Measurements from ENCODE around the gene ADK. TPM values are rescaled to one million over a fixed set of nuclear protein-coding genes. Genes with fewer than 3 reads are reported as not detected.
"Not testable (repeated sequence)": the region's sequence is repeated elsewhere in the genome, so short reads cannot be mapped to it uniquely, and the experiment has no call there.

ADK gene
- total RNA-seq, 1 donor from 2014 or later = 8.4 TPM

DNA sequence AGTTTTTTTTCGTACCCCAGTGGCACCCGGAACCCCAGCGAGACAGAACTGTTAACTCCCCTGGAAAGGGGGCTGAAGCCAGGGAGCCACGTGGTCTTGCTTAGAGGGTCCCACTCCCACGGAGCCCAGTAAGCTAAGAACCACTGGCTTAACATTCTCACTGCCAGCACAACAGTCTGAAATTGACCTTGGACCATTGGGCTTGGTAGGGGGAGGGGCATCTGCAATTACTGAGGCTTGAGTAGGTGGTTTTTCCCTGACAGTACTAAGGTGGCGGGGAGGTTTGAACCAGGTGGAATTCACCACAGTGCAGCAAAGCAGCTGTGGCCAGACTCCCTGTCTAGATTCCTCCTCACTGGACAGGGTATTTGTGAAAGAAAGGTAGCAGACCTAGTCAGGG lies 196.5 kb downstream of the ADK start:
- DNase-seq (ENCODE audit: low spot score) = no peak

DNA sequence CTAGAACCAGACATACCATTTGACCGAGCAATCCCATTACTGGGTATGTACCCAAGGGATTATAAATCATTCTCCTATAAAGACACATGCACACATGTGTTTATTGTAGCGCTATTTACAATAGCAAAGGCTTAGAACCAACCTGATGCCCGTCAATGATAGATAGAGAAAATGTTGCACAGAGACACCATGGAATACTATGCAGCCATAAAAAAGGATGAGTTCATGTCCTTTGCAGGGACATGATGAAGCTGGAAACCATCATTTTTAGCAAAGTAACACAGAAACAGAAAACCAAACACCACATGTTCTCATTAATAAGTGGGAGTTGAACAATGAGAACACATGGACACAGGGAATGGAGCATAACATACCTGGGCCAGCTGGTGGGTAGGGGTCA lies 202.0 kb downstream of the ADK start:
- DNase-seq (ENCODE audit: low spot score) = not testable (repeated sequence)

DNA sequence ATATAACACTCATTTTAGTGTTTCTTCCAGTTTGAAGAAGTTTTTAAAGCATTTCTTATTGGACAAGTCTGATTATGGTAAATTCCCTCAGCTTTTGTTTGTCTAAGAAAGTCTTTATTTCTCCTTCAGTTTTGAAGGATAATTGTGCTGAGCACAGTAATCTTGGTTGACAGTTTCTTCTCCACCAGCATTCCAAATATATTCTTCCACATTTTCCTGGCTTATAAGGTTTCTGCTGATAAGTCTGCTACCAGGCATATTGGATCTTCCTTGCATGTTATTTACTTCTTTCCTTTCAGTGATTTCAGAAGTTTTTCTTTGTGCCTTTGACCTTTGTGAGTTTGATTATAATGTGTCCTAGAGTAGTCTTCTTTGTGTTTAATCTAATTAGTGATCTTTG lies 210.7 kb downstream of the ADK start:
- DNase-seq (ENCODE audit: low spot score) = no peak

GRCh38 chr10:74363727-74364126 lies 212.7 kb downstream of the ADK start:
- no peak for DNase-seq (ENCODE audit: low spot score)

DNA sequence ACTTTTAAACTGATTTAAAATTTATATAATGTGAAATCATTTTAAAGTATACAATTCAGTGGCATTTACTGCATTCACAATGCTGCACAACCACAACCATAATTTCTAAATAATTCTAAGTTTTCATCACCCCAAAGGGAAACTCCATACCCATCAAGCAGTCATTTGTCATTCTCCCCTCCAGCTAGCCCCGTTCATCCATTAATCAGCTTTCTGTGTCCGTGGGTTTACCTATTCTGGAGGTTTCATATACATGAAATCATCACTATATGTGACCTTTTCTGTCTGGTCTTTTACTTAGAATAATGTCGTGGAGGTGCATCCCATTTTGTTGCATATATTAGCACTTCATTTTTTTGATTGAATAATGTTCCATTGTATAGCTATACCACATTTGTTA lies 214.1 kb downstream of the ADK start:
- no peak for DNase-seq (ENCODE audit: low spot score)

- DNase-seq (ENCODE audit: low spot score) = no peak
Observed at GRCh38 chr10:74371696-74372095, 220.7 kb downstream of the ADK start.

DNA sequence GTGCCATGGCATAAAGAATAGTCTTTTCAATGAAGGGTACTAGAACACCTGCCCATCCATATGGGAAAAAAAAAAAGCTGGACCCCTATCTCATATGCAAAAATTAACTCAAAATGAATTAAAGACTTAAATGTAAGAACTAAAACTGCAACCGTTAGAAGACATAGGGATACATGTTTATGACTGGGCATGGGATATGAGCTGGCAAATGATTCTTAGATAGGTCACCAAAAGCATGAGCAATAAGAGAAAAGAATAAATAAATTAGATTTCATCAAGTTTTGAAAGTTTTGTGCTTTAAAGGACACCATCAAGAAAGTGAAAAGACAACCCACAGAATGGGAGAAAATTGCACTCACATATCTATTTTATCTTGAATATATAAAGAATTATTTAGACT lies 222.0 kb downstream of the ADK start:
- no peak for DNase-seq (ENCODE audit: low spot score)

DNA sequence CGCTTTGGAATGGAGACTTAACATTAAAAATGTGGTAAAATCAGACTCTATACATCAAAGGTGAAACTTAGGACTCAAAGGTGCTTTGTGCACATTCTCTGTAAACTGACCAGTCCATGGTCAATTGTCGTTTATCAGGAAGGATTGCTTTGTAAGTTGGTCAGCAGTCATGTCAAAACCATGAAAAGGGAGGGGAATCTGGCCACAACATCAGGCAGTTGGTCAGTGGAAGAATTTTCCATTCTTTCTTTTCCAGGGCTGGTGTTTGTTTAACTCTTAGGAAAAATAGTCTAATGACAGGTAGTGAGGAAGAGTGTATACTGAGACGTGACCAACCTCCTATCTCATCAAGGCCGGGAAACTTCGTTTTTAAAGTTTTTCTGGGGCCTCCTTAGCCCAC lies 226.5 kb downstream of the ADK start:
- DNase-seq (ENCODE audit: low spot score) = no peak

DNA sequence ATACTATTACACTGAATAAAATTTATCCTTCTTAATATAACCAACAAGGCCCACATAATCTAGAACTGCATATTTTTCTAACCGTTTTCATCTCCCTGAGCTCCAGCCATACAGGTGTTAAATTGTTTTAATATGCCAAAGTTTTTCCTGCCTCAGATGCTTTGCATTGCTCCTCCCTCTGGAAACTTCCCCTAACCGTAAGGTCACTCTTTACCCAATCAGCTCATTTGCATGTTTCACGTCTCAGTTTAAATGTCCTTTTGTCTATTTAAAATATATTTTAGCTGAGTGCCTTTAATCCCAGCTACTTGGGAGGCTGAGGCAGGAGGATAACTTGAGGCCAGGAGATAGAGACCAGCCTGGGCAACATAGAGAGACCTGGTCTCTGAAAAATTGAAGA lies 228.5 kb downstream of the ADK start:
- DNase-seq (ENCODE audit: low spot score) = no peak

- DNase-seq (ENCODE audit: low spot score) = no peak
Observed at GRCh38 chr10:74380795-74381194, 229.8 kb downstream of the ADK start.

DNA sequence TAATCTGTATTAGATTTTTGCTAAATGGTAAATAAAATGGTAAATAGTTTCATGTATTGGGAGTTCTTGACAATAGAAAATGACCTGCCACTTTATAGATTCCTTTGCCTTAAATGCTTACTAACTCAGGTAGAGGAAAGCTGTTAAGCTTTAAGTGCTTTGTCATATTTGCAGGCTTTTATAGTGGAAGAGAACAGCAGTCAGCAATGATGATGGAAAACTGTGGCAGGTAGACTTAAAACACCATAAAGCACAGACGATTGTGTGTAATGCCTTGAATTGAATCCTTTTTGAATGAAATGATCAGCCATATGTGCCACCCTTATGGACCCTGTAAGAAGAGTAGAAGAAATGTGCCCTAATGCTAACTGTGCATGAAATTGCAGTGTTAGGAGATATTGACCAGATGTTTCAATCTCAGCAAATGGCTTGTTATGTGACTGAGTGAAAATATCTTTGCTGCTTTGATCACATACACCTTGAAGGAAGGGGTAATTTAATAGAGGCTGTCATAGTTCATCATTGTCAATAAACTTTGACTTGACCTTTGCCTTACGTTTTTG lies 230.4 kb downstream of the ADK start:
- no peak for DNase-seq (ENCODE audit: low spot score)

DNA sequence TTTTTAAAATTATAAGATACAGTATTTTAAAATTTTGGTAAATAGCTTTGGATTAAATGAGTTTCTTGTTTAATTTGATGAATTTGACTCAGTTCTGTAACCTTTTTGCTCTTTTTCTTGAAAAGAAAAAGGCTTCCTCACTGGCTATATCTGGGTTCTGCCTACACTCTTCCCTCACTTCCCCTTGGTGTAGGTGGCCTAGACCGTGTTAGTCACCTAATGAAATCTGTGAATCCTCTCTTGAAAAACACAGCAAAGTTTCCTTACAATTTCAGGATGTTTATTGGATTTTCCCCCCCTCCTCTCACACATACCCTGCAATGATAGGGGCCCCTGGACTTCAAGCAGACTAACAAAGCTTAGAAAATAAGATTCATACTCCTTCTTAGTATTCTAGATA lies 231.6 kb downstream of the ADK start:
- no peak for DNase-seq (ENCODE audit: low spot score)

GRCh38 chr10:74383642-74384041 lies 232.6 kb downstream of the ADK start:
- DNase-seq (ENCODE audit: low spot score) = no peak

DNA sequence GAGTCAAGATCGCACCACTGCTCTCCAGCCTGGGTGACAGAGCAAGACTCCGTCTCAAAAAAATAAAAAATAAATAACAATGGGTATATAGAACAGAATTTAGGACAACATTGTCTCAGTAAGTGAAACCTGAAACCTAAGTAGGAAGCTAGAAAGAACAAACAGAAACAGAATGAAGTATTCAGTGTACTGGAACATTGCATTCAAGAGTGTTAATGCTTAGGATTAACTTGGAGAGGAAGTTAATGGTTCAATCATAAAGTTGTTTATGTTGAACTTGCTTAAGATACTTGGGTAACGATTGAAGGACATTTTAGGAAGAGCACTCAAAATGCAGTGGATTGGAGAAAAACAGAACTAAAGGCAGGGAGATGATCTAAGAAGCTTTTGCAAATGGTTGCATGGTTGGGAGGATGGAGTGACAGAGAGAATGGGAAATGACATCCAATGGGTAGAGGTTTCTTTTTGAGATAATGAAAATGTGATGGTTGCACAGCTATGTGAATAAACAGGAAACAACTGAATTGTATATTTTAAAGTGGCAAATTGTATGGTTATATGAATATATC lies 233.7 kb downstream of the ADK start:
- DNase-seq (ENCODE audit: low spot score) = no peak

DNA sequence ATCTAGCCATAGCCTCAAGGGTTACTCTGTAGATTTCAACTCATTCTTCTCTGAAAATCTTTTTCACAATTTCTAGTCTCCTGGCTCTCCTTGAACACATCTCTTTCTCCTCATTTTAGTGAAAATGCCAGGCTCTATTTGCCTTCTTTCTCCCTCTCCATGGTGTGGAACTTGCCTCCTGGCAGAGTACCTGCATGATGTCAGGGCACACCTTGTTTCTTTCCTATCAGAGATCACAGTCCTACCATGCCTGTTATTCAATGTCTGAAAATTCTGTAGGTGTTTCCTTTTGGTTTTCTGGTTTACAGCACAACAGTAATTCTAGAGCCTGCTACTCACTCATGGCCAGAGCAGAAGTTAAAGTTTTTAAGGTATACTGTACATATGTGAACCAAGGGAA lies 237.8 kb downstream of the ADK start:
- DNase-seq (ENCODE audit: low spot score) = no peak

DNA sequence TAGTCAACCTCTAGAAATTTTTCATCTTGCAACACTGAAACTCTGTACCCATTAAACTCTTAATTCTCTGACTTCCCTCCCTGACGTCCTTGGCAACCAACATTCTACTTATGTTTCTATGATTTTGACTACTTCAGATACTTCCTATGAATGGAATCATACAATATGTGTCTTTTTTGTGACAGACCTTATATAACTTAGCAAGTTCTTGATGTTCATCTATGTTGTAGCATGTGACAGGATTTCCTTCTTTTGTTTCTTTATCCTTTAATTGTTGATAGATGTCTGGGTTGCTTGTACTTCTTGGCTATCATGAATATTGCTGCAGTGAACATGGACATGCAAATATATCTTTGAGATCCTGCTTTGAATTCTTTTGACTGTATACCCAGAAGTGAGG lies 240.8 kb downstream of the ADK start:
- DNase-seq (ENCODE audit: low spot score) = no peak

GRCh38 chr10:74394416-74394969 lies 243.5 kb downstream of the ADK start:
- DNase-seq (ENCODE audit: low spot score) = no peak

- no peak for DNase-seq (ENCODE audit: low spot score)
Observed at GRCh38 chr10:74400186-74400585, 249.2 kb downstream of the ADK start.

DNA sequence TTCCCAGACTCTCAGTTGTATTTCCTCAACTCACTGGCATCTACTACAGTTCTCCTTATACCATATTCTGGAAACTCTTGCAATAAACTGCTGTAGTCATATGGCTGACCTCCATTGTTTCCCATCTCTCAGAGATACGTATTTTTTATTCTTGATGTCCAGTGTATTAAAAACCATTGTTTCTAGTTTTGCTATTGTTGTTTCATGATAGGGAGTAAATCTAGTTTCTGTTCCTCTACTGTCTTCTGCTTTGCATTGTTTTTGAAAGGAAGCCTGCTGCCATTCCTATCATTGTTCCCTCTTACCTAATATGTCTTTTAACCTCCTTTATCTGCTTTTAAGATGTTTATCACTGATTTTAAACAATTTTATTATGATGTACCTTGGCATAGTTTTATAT lies 255.0 kb downstream of the ADK start:
- DNase-seq (ENCODE audit: low spot score) = no peak

DNA sequence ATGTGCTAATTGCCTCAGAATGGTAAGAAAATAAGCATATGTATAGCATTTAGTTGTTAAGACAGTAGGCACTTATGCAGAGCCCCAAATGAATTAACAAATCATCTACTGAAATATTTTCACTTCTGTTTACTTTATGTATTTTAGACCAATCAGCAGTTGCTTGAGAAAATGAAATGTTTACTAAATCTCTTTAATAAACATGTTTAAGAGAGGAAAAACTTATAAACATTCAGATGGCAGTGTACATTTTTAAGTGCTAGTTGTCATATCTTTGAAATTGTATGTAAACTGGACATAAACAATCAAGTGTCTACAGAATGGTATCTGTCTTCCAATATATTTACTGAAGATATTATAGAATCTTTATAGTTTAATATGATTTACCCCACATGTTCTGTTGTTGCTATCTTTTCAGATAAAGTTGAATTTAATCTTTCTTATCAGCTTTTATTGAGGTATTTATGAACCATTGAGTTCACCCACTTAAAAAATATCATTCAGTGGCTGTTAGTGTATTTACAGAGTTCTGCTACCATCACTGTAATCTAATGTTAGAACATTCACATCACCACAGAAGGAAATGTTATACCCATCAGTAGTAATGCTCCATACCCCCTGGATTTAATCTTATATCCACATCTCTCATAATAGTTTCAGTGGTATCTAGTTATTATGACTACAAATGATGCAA lies 264.3 kb downstream of the ADK start:
- no peak for DNase-seq (ENCODE audit: low spot score)

DNA sequence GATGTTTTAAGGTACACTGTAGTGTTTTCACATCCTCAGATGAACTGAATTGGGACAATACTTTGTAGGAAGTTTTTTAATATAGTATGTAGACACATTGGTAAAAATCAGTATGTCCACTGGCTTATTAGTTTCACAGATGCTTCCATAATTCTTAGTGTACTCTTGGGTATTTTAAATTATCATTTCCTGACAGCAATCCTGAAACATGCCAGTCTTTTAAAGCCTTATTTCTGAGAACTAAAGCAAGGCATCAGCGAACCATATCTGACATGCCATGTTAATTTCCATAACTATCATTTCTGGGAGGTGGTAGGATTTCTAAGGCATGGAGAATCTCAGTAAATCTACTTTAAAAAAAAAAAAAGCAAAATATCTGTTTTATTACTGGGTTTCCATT lies 266.4 kb downstream of the ADK start:
- DNase-seq (ENCODE audit: low spot score) = no peak

- peak; percentile 38 for DNase-seq (ENCODE audit: low spot score)
Observed at GRCh38 chr10:74418285-74418872, 267.4 kb downstream of the ADK start.

DNA sequence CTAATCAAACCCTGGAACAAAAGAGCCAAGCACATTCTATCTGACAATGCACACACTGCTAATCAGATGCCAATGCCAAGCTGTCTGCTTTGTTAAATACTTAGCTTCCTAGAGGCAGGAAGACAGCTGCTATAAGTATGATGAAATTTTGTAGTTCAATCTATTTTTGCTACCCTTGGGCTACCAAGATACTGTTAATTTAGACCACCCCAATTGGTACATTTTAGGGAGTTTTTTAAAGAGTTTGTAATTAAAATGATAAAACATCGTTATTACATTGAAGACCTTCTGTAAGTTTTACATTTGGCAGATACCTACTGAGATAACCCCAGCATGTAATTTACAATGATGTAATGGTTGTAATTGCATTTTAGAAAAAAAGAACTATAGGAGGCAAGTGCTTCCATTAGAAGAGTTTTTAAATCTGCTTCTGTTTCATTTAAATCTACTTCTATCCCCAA lies 268.5 kb downstream of the ADK start:
- DNase-seq (ENCODE audit: low spot score) = no peak

Data from umbilical cord (tissue), 2 donors.